Astrocyte of the spinal cord (primary cell): ENCODE results near the gene ZNF79.

Source experiments
- DNase-seq: peaks from one replicate; pipeline ENCODE4 v3.0.0; 2011; ENCODE audit warnings: low read depth, low spot score
- H3K4me3 ChIP-seq: 2 replicates; pipeline ENCODE4 v1.5.1; 2011; ENCODE audit warnings: low read depth, mild to moderate bottlenecking, low read length, moderate library complexity
- in situ Hi-C: cut with HindIII; loops from 2 replicates; pipeline ENCODE4 v1.10.0; 2017; ENCODE audit warnings: low sequenced_read_pairs
- TF ChIP-seq, protein P1 (sequence below): IDR thresholded peaks from 2 replicates; pipeline ENCODE4 v1.5.1; 2012; ENCODE audit warnings: low read depth, mild to moderate bottlenecking, low read length, inconsistent platforms

The ZNF79 gene

DNA sequence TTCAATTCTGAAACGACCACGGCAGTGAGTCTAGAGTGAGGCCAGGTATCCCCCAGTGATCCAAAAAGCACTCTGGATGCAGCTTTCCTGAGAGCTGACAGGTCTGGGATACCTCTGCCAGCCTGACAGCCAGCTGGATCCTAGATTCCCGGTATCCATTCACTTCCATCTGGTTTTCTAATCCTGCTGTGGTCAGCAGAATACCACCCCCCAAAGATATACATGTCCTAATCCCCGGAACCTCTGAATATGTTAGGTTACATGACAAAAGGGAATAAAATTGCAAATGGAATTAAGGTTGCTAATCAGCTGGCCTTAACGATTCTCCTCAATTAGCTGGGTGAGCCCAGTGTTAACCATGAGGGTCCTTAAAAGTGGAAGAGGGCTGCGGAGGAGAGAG, 1.4 kb upstream of the ZNF79 start:
- peak overlapping the region; percentile 97 for H3K4me3 ChIP-seq
- DNase-seq: no peak
- TF ChIP-seq, protein P1, sequence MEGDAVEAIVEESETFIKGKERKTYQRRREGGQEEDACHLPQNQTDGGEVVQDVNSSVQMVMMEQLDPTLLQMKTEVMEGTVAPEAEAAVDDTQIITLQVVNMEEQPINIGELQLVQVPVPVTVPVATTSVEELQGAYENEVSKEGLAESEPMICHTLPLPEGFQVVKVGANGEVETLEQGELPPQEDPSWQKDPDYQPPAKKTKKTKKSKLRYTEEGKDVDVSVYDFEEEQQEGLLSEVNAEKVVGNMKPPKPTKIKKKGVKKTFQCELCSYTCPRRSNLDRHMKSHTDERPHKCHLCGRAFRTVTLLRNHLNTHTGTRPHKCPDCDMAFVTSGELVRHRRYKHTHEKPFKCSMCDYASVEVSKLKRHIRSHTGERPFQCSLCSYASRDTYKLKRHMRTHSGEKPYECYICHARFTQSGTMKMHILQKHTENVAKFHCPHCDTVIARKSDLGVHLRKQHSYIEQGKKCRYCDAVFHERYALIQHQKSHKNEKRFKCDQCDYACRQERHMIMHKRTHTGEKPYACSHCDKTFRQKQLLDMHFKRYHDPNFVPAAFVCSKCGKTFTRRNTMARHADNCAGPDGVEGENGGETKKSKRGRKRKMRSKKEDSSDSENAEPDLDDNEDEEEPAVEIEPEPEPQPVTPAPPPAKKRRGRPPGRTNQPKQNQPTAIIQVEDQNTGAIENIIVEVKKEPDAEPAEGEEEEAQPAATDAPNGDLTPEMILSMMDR: no peak
- in situ Hi-C loops: no loop called here

DNA sequence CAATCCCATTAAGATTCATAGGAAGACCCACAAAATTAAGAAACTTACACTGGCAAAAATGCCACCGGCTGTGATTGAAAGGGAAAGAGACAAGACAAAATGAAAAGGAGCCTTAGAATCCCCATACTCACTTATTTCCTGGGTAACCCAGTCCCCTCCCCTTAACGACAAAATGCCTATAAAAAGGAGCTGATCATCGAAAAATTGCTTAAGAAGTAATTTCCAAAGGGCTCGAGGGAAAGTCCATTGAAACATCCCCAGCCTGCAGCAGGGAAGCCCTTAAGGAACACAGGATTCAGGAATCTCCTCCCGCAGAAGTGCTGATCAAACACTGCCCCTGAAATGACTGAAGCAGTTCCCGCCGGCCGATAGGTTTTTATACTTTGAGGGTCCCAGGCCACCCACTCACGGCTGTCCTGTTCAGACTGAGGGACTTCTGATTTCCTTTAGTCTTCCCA, 677 bp upstream of the ZNF79 start:
- H3K4me3 ChIP-seq: peak overlapping the region; percentile 97
- no peak for DNase-seq
- in situ Hi-C loops: no loop called here
- TF ChIP-seq, protein P1: no peak

DNA sequence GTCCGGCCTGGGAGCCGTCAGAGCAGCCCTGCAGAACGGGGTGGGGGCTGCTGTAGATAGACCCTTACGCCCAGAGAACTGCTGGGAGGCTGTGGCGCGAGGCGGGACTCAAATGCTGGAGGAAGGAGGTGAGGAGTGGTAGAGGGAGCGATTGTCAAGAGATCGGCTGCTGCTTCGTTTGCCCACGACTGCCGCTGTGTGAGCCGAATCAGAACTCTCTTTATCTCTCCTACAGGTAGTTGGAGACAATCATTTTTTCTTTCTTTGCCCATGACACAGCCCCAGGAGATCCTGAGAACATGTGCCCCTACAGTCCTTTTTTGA, 456 bp downstream of the ZNF79 start:
- TF ChIP-seq, protein P1: no peak
- in situ Hi-C loops: no loop called here
- H3K4me3 ChIP-seq: peak overlapping the region; percentile 97
- DNase-seq: no peak

DNA sequence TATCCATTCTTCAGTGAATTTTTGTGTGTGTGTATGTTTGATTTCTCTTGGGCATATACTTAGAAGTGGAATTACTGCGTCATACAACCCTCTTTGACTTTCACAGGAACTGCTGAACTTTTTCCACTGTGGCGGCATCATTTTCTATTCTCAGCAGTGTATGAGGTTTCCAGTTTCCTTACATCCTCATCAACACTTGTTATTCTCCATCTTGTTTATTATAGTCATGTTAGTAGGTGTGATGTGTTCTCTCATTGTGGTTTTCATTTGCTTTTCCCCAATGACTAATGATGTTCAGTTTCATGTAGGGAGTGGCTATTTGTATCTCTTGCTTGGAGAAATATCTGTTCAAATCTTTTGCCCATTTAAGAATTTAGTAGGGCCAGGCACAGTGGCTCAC, 2.6 kb downstream of the ZNF79 start:
- H3K4me3 ChIP-seq: no peak overlapping the region
- TF ChIP-seq, protein P1: no peak
- in situ Hi-C loops: no loop called here
- DNase-seq: no peak

DNA sequence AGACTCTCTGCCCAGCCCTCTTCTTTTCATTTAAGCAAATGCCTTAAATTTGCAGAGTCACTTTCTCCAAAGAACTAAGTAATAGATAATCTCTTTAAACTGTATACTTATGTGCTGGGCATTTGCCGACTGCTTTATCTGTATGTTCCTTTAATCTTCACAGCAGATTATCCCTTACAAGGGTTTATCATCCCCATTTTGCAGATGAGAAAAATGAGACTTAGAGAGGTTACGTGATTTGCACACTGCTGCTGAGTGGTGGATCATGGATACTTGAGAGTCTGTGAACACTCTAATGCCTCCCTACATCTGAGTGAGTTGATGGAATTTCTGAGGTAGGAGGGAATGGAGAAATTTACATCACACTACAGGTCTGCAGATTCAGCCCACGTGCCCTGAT, 4.2 kb downstream of the ZNF79 start:
- no peak overlapping the region for H3K4me3 ChIP-seq
- no peak for DNase-seq
- in situ Hi-C loops: no loop called here
- TF ChIP-seq, protein P1: no peak

DNA sequence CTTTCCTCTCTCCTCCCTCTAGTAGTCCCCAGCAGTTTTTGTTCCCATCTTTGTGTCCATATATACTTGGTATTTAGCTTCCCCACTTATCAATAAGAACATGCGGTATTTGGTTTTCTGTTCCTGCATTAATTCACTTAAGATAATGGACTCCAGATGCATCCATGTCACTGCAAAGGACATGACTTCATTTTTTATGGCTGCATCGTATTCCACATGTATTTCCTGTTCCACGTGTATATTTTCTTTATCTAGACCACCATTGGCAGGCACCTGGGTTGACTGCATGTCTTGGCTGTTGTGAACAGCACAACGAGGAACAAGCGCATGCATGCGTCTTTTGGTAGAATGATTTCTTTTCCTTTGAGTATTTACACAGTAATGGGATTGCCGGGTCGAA, 6.2 kb downstream of the ZNF79 start:
- no peak overlapping the region for H3K4me3 ChIP-seq
- DNase-seq: no peak
- in situ Hi-C loops: no loop called here
- TF ChIP-seq, protein P1: no peak

DNA sequence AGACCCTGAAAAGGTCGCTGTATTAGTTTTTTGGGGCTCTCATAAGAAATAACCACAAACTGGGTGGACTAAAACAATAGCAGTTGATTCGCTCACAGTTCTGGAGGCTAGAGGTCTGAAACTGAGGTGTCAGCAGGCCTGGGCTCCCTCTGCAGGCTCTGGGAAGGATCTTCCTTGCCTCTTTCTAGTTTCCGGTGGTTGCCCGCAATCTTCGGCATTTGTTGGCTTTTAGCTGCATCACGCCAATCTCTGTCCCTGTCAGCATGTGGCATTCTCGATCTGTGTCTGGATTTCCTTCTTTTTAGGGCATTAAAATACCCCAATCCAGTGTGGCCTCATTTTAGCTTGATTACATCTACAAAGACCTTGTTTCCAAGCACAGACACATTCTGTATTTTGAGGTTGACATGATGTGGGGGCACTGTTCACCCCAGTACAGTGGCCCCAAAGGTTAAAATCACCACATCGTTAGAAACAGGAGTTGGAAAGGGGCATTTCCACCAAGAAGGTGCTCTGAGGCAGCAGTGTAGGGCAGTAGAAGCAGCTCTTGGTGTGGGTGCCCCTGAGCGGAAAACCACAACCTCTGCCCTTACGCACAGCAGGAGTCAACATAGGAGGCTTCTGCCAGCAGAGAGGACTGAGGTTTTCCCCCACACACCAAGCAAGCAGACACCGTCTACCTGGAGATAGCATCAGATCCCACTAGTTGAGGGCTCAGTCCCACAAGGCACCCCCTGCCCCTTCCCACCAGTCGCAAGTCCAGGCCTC, 13.5 kb downstream of the ZNF79 start:
- no peak overlapping the region for H3K4me3 ChIP-seq
- no peak for DNase-seq
- in situ Hi-C loops: no loop called here
- TF ChIP-seq, protein P1: peak; percentile 20
